H9 (cell line): Measurements from ENCODE around the gene PRH2. TPM values are rescaled to one million over a fixed set of nuclear protein-coding genes. Genes with fewer than 3 reads are reported as not detected.

ENCODE experiments used
- DNase-seq: peaks from one replicate; pipeline ENCODE4 v3.0.0-alpha.2; 2017
- H2AFZ ChIP-seq: one replicate; pipeline ENCODE4 v1.6.1; 2013; ENCODE audit warnings: mild to moderate bottlenecking, low read length, control low read depth, moderate library complexity
- H2AK5ac ChIP-seq: 2 replicates; pipeline ENCODE4 v1.6.1; 2013; ENCODE audit warnings: low read length, control low read depth, mixed read lengths; ENCODE audit not compliant: insufficient read length
- H2BK120ac ChIP-seq: one replicate; pipeline ENCODE4 v1.6.1; 2013; ENCODE audit warnings: low read depth, mild to moderate bottlenecking, low read length, control low read depth, inconsistent platforms; ENCODE audit not compliant: poor library complexity, severe bottlenecking
- H2BK12ac ChIP-seq: 2 replicates; pipeline ENCODE4 v1.6.1; 2013; ENCODE audit warnings: low read length, control low read depth, mixed read lengths, low read depth; ENCODE audit not compliant: insufficient read length
- H2BK15ac ChIP-seq: 2 replicates; pipeline ENCODE4 v1.6.1; 2013; ENCODE audit warnings: low read depth, low read length, control low read depth
- H2BK20ac ChIP-seq: one replicate; pipeline ENCODE4 v1.6.1; 2013; ENCODE audit warnings: low read depth, mild to moderate bottlenecking, low read length, control low read depth, inconsistent platforms; ENCODE audit not compliant: poor library complexity, severe bottlenecking
- H2BK5ac ChIP-seq: 2 replicates; pipeline ENCODE4 v1.6.1; 2013; ENCODE audit warnings: low read length, control low read depth, mixed read lengths; ENCODE audit not compliant: insufficient read length
- H3K14ac ChIP-seq: 2 replicates; pipeline ENCODE4 v1.6.1; 2013; ENCODE audit warnings: low read length, control low read depth; ENCODE audit not compliant: insufficient read depth
- H3K18ac ChIP-seq: 2 replicates; pipeline ENCODE4 v1.6.1; 2013; ENCODE audit warnings: low read depth, mild to moderate bottlenecking, mixed read lengths, low read length, control low read depth; ENCODE audit not compliant: insufficient read length
- H3K23ac ChIP-seq: 2 replicates; pipeline ENCODE4 v1.6.1; 2013; ENCODE audit warnings: low read length, control low read depth, mixed read lengths, low read depth; ENCODE audit not compliant: insufficient read length
- H3K23me2 ChIP-seq: 2 replicates; pipeline ENCODE4 v1.6.1; 2013; ENCODE audit warnings: low read depth, mild to moderate bottlenecking, mixed read lengths, low read length, control low read depth; ENCODE audit not compliant: insufficient read length, poor library complexity, severe bottlenecking
- H3K27ac ChIP-seq: 2 replicates; pipeline ENCODE4 v1.5.1; 2013; ENCODE audit warnings: low read length, control low read depth, mixed read lengths, low read depth; ENCODE audit not compliant: insufficient read length
- H3K27me3 ChIP-seq: 2 replicates; pipeline ENCODE4 v1.6.1; 2013; ENCODE audit warnings: low read length, control low read depth, inconsistent platforms; ENCODE audit not compliant: insufficient read depth
- H3K4ac ChIP-seq: 2 replicates; pipeline ENCODE4 v1.6.1; 2013; ENCODE audit warnings: low read depth, mild to moderate bottlenecking, control low read depth, inconsistent platforms, low read length, moderate library complexity
- H3K4me1 ChIP-seq: 2 replicates; pipeline ENCODE4 v1.6.1; 2013; ENCODE audit warnings: low read length, control low read depth, inconsistent platforms; ENCODE audit not compliant: insufficient read depth
- H3K4me2 ChIP-seq: 2 replicates; pipeline ENCODE4 v1.6.1; 2013; ENCODE audit warnings: low read length, control low read depth, mixed read lengths; ENCODE audit not compliant: insufficient read length, insufficient read depth
- H3K56ac ChIP-seq: 2 replicates; pipeline ENCODE4 v1.6.1; 2013; ENCODE audit warnings: low read depth, mild to moderate bottlenecking, mixed read lengths, low read length, control low read depth; ENCODE audit not compliant: insufficient read length
- H3K79me1 ChIP-seq: 2 replicates; pipeline ENCODE4 v1.6.1; 2013; ENCODE audit warnings: low read depth, mild to moderate bottlenecking, moderate library complexity, low read length, control low read depth, inconsistent platforms; ENCODE audit not compliant: insufficient read depth, poor library complexity, severe bottlenecking
- H3K79me2 ChIP-seq: 2 replicates; pipeline ENCODE4 v1.6.1; 2013; ENCODE audit warnings: low read length, control low read depth, inconsistent platforms; ENCODE audit not compliant: insufficient read depth
- H3K9ac ChIP-seq: 2 replicates; pipeline ENCODE4 v1.6.1; 2013; ENCODE audit warnings: low read length, control low read depth, mixed read lengths; ENCODE audit not compliant: insufficient read length; ENCODE audit errors: extremely low read depth
- H3K9me3 ChIP-seq: one replicate; pipeline ENCODE4 v1.6.1; 2013; ENCODE audit warnings: low read depth, low read length, inconsistent platforms; ENCODE audit not compliant: control insufficient read depth
- H3T11ph ChIP-seq: one replicate; pipeline ENCODE4 v1.6.1; 2013; ENCODE audit warnings: mild to moderate bottlenecking, low read length, control low read depth, inconsistent platforms
- H4K20me1 ChIP-seq: one replicate; pipeline ENCODE4 v1.6.1; 2013; ENCODE audit not compliant: control insufficient read depth, insufficient read length, insufficient read depth
- H4K5ac ChIP-seq: 2 replicates; pipeline ENCODE4 v1.6.1; 2013; ENCODE audit warnings: low read depth, mild to moderate bottlenecking, mixed read lengths, low read length, control low read depth; ENCODE audit not compliant: insufficient read length
- H4K8ac ChIP-seq: replicated peaks from 2 replicates; pipeline ENCODE4 v1.6.1; 2013; ENCODE audit warnings: low read length, control low read depth, mixed read lengths, low read depth; ENCODE audit not compliant: insufficient read length
- H4K91ac ChIP-seq: 2 replicates; pipeline ENCODE4 v1.6.1; 2013; ENCODE audit warnings: low read depth, mild to moderate bottlenecking, moderate library complexity, mixed read lengths, low read length, control low read depth; ENCODE audit not compliant: insufficient read length
- H3K27ac Mint-ChIP-seq, 3 experiments: 2 replicates in 2 of 3; 3 replicates in 1 of 3; pipeline ENCODE4 v1.8.0; 2020 to 2021; ENCODE audit warnings: mixed read lengths in 3 of 3, mild to moderate bottlenecking in 1 of 3, moderate library complexity in 1 of 3
- H3K27me3 Mint-ChIP-seq: 2 replicates; pipeline ENCODE4 v1.8.0; 2021; ENCODE audit warnings: low read depth, mild to moderate bottlenecking, moderate library complexity, mixed read lengths
- H3K36me3 Mint-ChIP-seq, 3 experiments: 2 replicates in 2 of 3; 3 replicates in 1 of 3; pipeline ENCODE4 v1.8.0; 2020 to 2021; ENCODE audit warnings: low read depth in 3 of 3, mixed read lengths in 3 of 3; ENCODE audit not compliant: insufficient read depth in 1 of 3
- H3K4me1 Mint-ChIP-seq, 2 experiments: 2 replicates each; pipeline ENCODE4 v1.8.0; 2020; ENCODE audit warnings: mixed read lengths in 2 of 2
- H3K4me3 Mint-ChIP-seq, 2 experiments: 2 replicates in 1 of 2; 3 replicates in 1 of 2; pipeline ENCODE4 v1.8.0; 2020 to 2021; ENCODE audit warnings: mild to moderate bottlenecking in 2 of 2, mixed read lengths in 2 of 2, moderate library complexity in 1 of 2
- H3K9me3 Mint-ChIP-seq, 2 experiments: 2 replicates in 1 of 2; 3 replicates in 1 of 2; pipeline ENCODE4 v1.8.0; 2020; ENCODE audit warnings: mild to moderate bottlenecking in 2 of 2, mixed read lengths in 2 of 2, moderate library complexity in 1 of 2
- WGBS: extraction: QIAGEN DNeasy Blood & Tissue Kit; methylation state at CpG from one replicate; pipeline ENCODE4 v1.1.7; 2013; ENCODE audit warnings: missing lambda C conversion rate, low lambda C conversion rate, mixed read lengths; ENCODE audit not compliant: insufficient read length; ENCODE audit errors: extremely low coverage; 5-methylcytosine and 5-hydroxymethylcytosine counted together
- total RNA-seq: library from RNA; stranded (reverse); gene quantifications from 2 replicates; pipeline ENCODE4 v1.2.1, GENCODE V29; 2021
- TF ChIP-seq, protein P1 (sequence below): fragments of 200-600 bp; sonication (generic); conservative IDR thresholded peaks from 3 replicates; pipeline ENCODE4 v1.8.0; 2021; ENCODE audit warnings: antibody characterized with exemption, mild to moderate bottlenecking

Gene PRH2
- total RNA-seq, 1 experiment from 2014 or later = not detected

DNA sequence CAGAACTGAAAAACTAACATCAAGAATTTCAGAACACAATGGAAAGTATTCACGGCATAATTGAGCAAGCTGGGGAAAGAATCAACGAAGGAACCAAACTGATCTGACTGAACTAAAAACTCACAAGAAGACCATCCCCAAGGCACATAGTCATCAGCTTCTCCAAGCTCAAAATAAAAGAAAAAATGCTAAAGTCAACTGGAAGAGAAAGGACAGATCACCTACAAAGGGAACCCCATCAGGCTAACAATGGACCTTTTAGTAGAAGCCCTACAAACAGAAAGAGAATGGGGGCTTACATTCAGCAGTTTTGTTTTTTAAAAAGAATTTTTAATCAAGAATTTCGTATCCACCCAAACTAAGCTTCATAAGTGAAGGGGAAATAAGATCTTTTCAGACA is 45.9 kb downstream of the PRH2 start:
- H3K4me1 Mint-ChIP-seq = peaks cover 50% of the 10 kb centered on the region in 2 experiments
- Histone ChIP-seq H2BK12ac (no peak overlapping the region), H3K56ac (no peak overlapping the region), H2BK5ac (no peak overlapping the region), H4K20me1 (no peaks in the 10 kb centered on the region), H4K91ac (no peak overlapping the region), H2AK5ac (no peak overlapping the region), H3K4me1 (peaks cover 5% of the 10 kb centered on the region; the same call in 1 of the 2 replicates), H3K9me3 (no peaks in the 10 kb centered on the region), H3K14ac (no peak overlapping the region), H3K4me2 (no peak overlapping the region), H3K18ac (no peak overlapping the region), H2AFZ (no peak overlapping the region), H3T11ph (no peak overlapping the region), H3K79me1 (no peaks in the 10 kb centered on the region), H4K8ac (no peak overlapping the region), H3K79me2 (no peaks in the 10 kb centered on the region), H3K9ac (no peak overlapping the region), H4K5ac (no peak overlapping the region), H2BK120ac (no peak overlapping the region), H3K23me2 (no peaks in the 10 kb centered on the region), H3K23ac (no peak overlapping the region), H3K27me3 (no peaks in the 10 kb centered on the region), H2BK15ac (no peak overlapping the region), H2BK20ac (no peak overlapping the region), H3K27ac (no peak overlapping the region), H3K4ac (no peak overlapping the region)
- H3K4me3 Mint-ChIP-seq = no peak overlapping the region
- peaks cover 0 to 7% of the 10 kb centered on the region in 2 experiments; a peak in 1 of 5 replicates for H3K9me3 Mint-ChIP-seq
- DNase-seq = no peak
- H3K27me3 Mint-ChIP-seq = no peaks in the 10 kb centered on the region
- TF ChIP-seq, protein P1, sequence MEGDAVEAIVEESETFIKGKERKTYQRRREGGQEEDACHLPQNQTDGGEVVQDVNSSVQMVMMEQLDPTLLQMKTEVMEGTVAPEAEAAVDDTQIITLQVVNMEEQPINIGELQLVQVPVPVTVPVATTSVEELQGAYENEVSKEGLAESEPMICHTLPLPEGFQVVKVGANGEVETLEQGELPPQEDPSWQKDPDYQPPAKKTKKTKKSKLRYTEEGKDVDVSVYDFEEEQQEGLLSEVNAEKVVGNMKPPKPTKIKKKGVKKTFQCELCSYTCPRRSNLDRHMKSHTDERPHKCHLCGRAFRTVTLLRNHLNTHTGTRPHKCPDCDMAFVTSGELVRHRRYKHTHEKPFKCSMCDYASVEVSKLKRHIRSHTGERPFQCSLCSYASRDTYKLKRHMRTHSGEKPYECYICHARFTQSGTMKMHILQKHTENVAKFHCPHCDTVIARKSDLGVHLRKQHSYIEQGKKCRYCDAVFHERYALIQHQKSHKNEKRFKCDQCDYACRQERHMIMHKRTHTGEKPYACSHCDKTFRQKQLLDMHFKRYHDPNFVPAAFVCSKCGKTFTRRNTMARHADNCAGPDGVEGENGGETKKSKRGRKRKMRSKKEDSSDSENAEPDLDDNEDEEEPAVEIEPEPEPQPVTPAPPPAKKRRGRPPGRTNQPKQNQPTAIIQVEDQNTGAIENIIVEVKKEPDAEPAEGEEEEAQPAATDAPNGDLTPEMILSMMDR = no peak
- H3K36me3 Mint-ChIP-seq = 0 out of 7 replicates have a peak, but pooled peaks cover 0 to 6% (median 0%) of the 10 kb centered on the region in 3 experiments
- H3K27ac Mint-ChIP-seq = peak overlapping the region in 1 of 3 experiments; percentile 52; a peak in 3 of 7 replicates
- WGBS = no CpG with 5 or more reads among the region's 3 CpGs
